ENCODE data around the gene SYNGR3.

The SYNGR3 gene

GRCh38 chr16:2029350-2029749, 39.6 kb downstream of the SYNGR3 start:
- no peaks in the 10 kb centered on the region for H3K27me3 ChIP-seq (ENCODE audit: low read length)
- H3K4me3 ChIP-seq (ENCODE audit: insufficient read depth, low read length, poor library complexity, severe bottlenecking): no peak overlapping the region
- no peak for TF ChIP-seq EZH2phosphoT487 (conservative IDR thresholded peaks at IDR 0.05; ENCODE audit: low read length)
- no peak for TF ChIP-seq CTCF (IDR thresholded peaks at IDR 0.05; ENCODE audit: insufficient read depth, low read length, poor library complexity, severe bottlenecking)
- no peaks in the 10 kb centered on the region for H3K9me2 ChIP-seq (replicated peaks; ENCODE audit: insufficient read depth, low read length)
- no peak overlapping the region for H2AFZ ChIP-seq (ENCODE audit: low read depth, low read length, severe bottlenecking)
- H3K27ac ChIP-seq (ENCODE audit: low read depth, low read length): no peak overlapping the region
- no peak overlapping the region for H3K9ac ChIP-seq (ENCODE audit: low read length)
- H3K36me3 ChIP-seq (ENCODE audit: low read length): no peaks in the 10 kb centered on the region
- no peaks in the 10 kb centered on the region for H3K79me2 ChIP-seq (ENCODE audit: insufficient read depth, low read length)
- H3K4me2 ChIP-seq (ENCODE audit: low read depth, low read length, poor library complexity, severe bottlenecking): no peak overlapping the region
- no peaks in the 10 kb centered on the region for H4K20me1 ChIP-seq (ENCODE audit: low read depth, low read length)
- H3K9me3 ChIP-seq (ENCODE audit: insufficient read depth, low read length): no peaks in the 10 kb centered on the region
- no peaks in the 10 kb centered on the region for H3F3A ChIP-seq (ENCODE audit: insufficient read depth)

GRCh38 chr16:2030036-2030435, 40.3 kb downstream of the SYNGR3 start:
- H4K20me1 ChIP-seq (ENCODE audit: low read depth, low read length): no peaks in the 10 kb centered on the region
- no peak overlapping the region for H3K4me2 ChIP-seq (ENCODE audit: low read depth, low read length, poor library complexity, severe bottlenecking)
- H3K9me3 ChIP-seq (ENCODE audit: insufficient read depth, low read length): no peaks in the 10 kb centered on the region
- H3K79me2 ChIP-seq (ENCODE audit: insufficient read depth, low read length): no peaks in the 10 kb centered on the region
- no peaks in the 10 kb centered on the region for H3K9me2 ChIP-seq (replicated peaks; ENCODE audit: insufficient read depth, low read length)
- no peak overlapping the region for H3K4me3 ChIP-seq (ENCODE audit: insufficient read depth, low read length, poor library complexity, severe bottlenecking)
- TF ChIP-seq EZH2phosphoT487 (conservative IDR thresholded peaks at IDR 0.05; ENCODE audit: low read length) (no peak), CTCF (IDR thresholded peaks at IDR 0.05; ENCODE audit: insufficient read depth, low read length, poor library complexity, severe bottlenecking) (no peak)
- no peak overlapping the region for H2AFZ ChIP-seq (ENCODE audit: low read depth, low read length, severe bottlenecking)
- H3K36me3 ChIP-seq (ENCODE audit: low read length): no peaks in the 10 kb centered on the region
- no peaks in the 10 kb centered on the region for H3F3A ChIP-seq (ENCODE audit: insufficient read depth)
- H3K27ac ChIP-seq (ENCODE audit: low read depth, low read length): no peak overlapping the region
- H3K27me3 ChIP-seq (ENCODE audit: low read length): no peaks in the 10 kb centered on the region
- no peak overlapping the region for H3K9ac ChIP-seq (ENCODE audit: low read length)

GRCh38 chr16:2031081-2031577, 41.4 kb downstream of the SYNGR3 start:
- Histone ChIP-seq H3K4me3 (ENCODE audit: insufficient read depth, low read length, poor library complexity, severe bottlenecking) (no peak overlapping the region), H3K9me2 (replicated peaks; ENCODE audit: insufficient read depth, low read length) (no peaks in the 10 kb centered on the region), H3K9me3 (ENCODE audit: insufficient read depth, low read length) (no peaks in the 10 kb centered on the region), H3K79me2 (ENCODE audit: insufficient read depth, low read length) (no peaks in the 10 kb centered on the region), H3K27ac (ENCODE audit: low read depth, low read length) (no peak overlapping the region), H3K4me2 (ENCODE audit: low read depth, low read length, poor library complexity, severe bottlenecking) (no peak overlapping the region), H3K27me3 (ENCODE audit: low read length) (no peaks in the 10 kb centered on the region), H2AFZ (ENCODE audit: low read depth, low read length, severe bottlenecking) (no peak overlapping the region), H3K36me3 (ENCODE audit: low read length) (no peaks in the 10 kb centered on the region), H3F3A (ENCODE audit: insufficient read depth) (no peaks in the 10 kb centered on the region), H4K20me1 (ENCODE audit: low read depth, low read length) (no peaks in the 10 kb centered on the region), H3K9ac (ENCODE audit: low read length) (no peak overlapping the region)
- TF ChIP-seq CTCF (IDR thresholded peaks at IDR 0.05; ENCODE audit: insufficient read depth, low read length, poor library complexity, severe bottlenecking) (no peak), EZH2phosphoT487 (conservative IDR thresholded peaks at IDR 0.05; ENCODE audit: low read length) (no peak)

Measured in SU-DHL-6 (cell line).